Adrenal gland (tissue), 12 donors: ENCODE measurements around the gene NAALADL2. TPM values are rescaled to one million over a fixed set of nuclear protein-coding genes. Genes with fewer than 3 reads are reported as not detected.

Experiments
- DNase-seq, 7 donors: peaks; one replicate each; pipeline ENCODE4 v3.0.0-alpha.2; 2019 to 2020
- H3K27ac ChIP-seq, 5 donors: fragments of 200-600 bp; sonication (generic) in 4 of 5; 1 replicate in 3 of 5; 2 replicates in 2 of 5; pipeline versions ENCODE4 v1.5.1 to v1.8.0; 2016 to 2020; ENCODE audit warnings: mild to moderate bottlenecking in 1 of 5
- H3K27me3 ChIP-seq: fragments of 200-600 bp; 2 replicates; pipeline ENCODE4 v1.8.0; 2021
- H3K36me3 ChIP-seq, 2 donors: fragments of 200-600 bp; replicated peaks in 1 of 2; 1 replicate in 1 of 2; 2 replicates in 1 of 2; pipeline versions ENCODE4 v1.5.1 to v1.8.0; 2018 to 2022
- H3K4me1 ChIP-seq, 2 donors: fragments of 200-600 bp; replicated peaks in 1 of 2; 1 replicate in 1 of 2; 2 replicates in 1 of 2; pipeline versions ENCODE4 v1.5.1 to v1.8.0; 2018 to 2021
- H3K4me3 ChIP-seq, 4 donors: fragments of 200-600 bp; sonication (generic) in 3 of 4; one replicate each; pipeline ENCODE4 v1.5.1; 2016 to 2018
- H3K9me3 ChIP-seq, 3 donors: fragments of 200-600 bp; sonication (generic) in 1 of 3; replicated peaks in 1 of 3; 1 replicate in 2 of 3; 2 replicates in 1 of 3; pipeline versions ENCODE4 v1.5.1 to v1.8.0; 2016 to 2021
- CTCF ChIP-seq, 6 experiments: fragments of 450-650 bp in 4 of 6; fragments of 200-600 bp in 2 of 6; sonication (generic) in 1 of 6; IDR thresholded peaks; 1 replicate in 5 of 6; 2 replicates in 1 of 6; pipeline versions ENCODE4 v1.5.1 to v1.8.0; 2016 to 2021; ENCODE audit warnings: antibody characterized with exemption in 6 of 6, mild to moderate bottlenecking in 2 of 6, moderate library complexity in 1 of 6
- POLR2A ChIP-seq, 2 donors: fragments of 450-650 bp; IDR thresholded peaks; one replicate each; pipeline ENCODE4 v1.6.1; 2017; ENCODE audit warnings: antibody characterized with exemption in 2 of 2, mild to moderate bottlenecking in 2 of 2, moderate library complexity in 1 of 2
- WGBS, 4 donors: extraction: QIAGEN DNeasy Blood & Tissue Kit in 2 of 4; methylation state at CpG; one replicate each; pipeline versions ENCODE4 v1.1.5 to v1.1.7; 2013 to 2017; 5-methylcytosine and 5-hydroxymethylcytosine counted together
- intact Hi-C, 2 donors: fragments of 100-400 bp; cut with DNase I; formaldehyde crosslinking; loops; one replicate each; pipeline versions ENCODE4 v1.14.1 to v1.15.0; 2022 to 2023
- polyA plus RNA-seq, 3 donors: library from polyadenylated mRNA; stranded (reverse); fragments of 200-250 nt in 2 of 3; fragments of 350-450 nt in 1 of 3; fragmentation: Illumina TruSeq in 1 of 3; extraction: RNeasy Lipid Tissue Mini Kit (QIAGEN cat#74804) in 1 of 3; gene quantifications; one replicate each; pipeline ENCODE4 v1.2.3, GENCODE V29; 2013 to 2014
- total RNA-seq, 9 donors: library from RNA; depleted of rRNA in 4 of 9; stranded (reverse); fragments of >200 nt in 4 of 9; fragments of 120-200 nt in 1 of 9; fragmentation: NEBNext Ultra II Directional in 1 of 9; extraction: Animal tissue kit (Norgen Biotek cat#: 25700) in 1 of 9; gene quantifications; one replicate each; pipeline versions ENCODE4 v1.1.0 to v1.2.4, GENCODE V29; 2013 to 2023
- donor health status: healthy with polysubstance abuse.
- donor health status: Bipolar disorder and iron deficiency.
- donor health status: DM: yes; HTN: yes; CAD: no.
- donor health status: DM: no; HTN: no; CAD: no.
- donor health status: DM: no; HTN: no; CAD: no.
- donor health status: DM: yes; HTN: yes; CAD: no.

Gene NAALADL2
- total and polyA plus RNA-seq, 12 donors = 0.24 to 7.8 (median 4.8) TPM

- 78 to 92% (median 81%) methylated on average over 3 of the region's 3 CpGs for WGBS, 4 donors
Measured at GRCh38 chr3:175397372-175397771, 538.2 kb downstream of the NAALADL2 start.

GRCh38 chr3:175398676-175399075 lies 539.5 kb downstream of the NAALADL2 start:
- WGBS, 4 donors = 76 to 83% (median 79%) methylated on average over 4 of the region's 4 CpGs
- no peaks in the 10 kb centered on the region for H3K27me3 ChIP-seq
- intact Hi-C loops = no loop called here
- no peak overlapping the region for H3K4me3 ChIP-seq
- no peaks in the 10 kb centered on the region for H3K4me1 ChIP-seq
- H3K27ac ChIP-seq = no peak overlapping the region
- no peak for TF ChIP-seq CTCF (IDR thresholded peaks at IDR 0.05)
- no peak for TF ChIP-seq POLR2A (IDR thresholded peaks at IDR 0.05)
- H3K36me3 ChIP-seq = no peaks in the 10 kb centered on the region
- H3K9me3 ChIP-seq = no peaks in the 10 kb centered on the region
- DNase-seq = no peak

More at GRCh38 chr3:175397372-175397771, 538.2 kb downstream of the NAALADL2 start:
- no peak for TF ChIP-seq POLR2A (IDR thresholded peaks at IDR 0.05)
- TF ChIP-seq CTCF (IDR thresholded peaks at IDR 0.05) = no peak
- DNase-seq = no peak
- no peaks in the 10 kb centered on the region for H3K36me3 ChIP-seq
- no peak overlapping the region for H3K27ac ChIP-seq
- intact Hi-C loops = no loop called here
- no peaks in the 10 kb centered on the region for H3K4me1 ChIP-seq
- no peak overlapping the region for H3K4me3 ChIP-seq
- no peaks in the 10 kb centered on the region for H3K27me3 ChIP-seq
- no peaks in the 10 kb centered on the region for H3K9me3 ChIP-seq

GRCh38 chr3:175399156-175399840 lies 540.2 kb downstream of the NAALADL2 start:
- H3K36me3 ChIP-seq = no peaks in the 10 kb centered on the region
- H3K4me1 ChIP-seq = no peaks in the 10 kb centered on the region
- H3K4me3 ChIP-seq = no peak overlapping the region
- H3K9me3 ChIP-seq = no peaks in the 10 kb centered on the region
- H3K27me3 ChIP-seq = no peaks in the 10 kb centered on the region
- 75 to 79% (median 77%) methylated on average over 5 of the region's 5 CpGs for WGBS, 4 donors
- H3K27ac ChIP-seq = no peak overlapping the region
- DNase-seq = no peak
- TF ChIP-seq POLR2A (IDR thresholded peaks at IDR 0.05) (no peak), CTCF (IDR thresholded peaks at IDR 0.05) (no peak)
- intact Hi-C loops = no loop called here

- H3K4me3 ChIP-seq = no peak overlapping the region
- no peak for TF ChIP-seq CTCF (IDR thresholded peaks at IDR 0.05)
- no peak for TF ChIP-seq POLR2A (IDR thresholded peaks at IDR 0.05)
- no peaks in the 10 kb centered on the region for H3K4me1 ChIP-seq
- no peak for DNase-seq
- H3K27ac ChIP-seq = no peak overlapping the region
- H3K27me3 ChIP-seq = no peaks in the 10 kb centered on the region
- intact Hi-C loops = no loop called here
- H3K36me3 ChIP-seq = no peaks in the 10 kb centered on the region
- WGBS, 4 donors = 85 to 100% (median 89%) methylated on average over 1 of the region's 1 CpG
- no peaks in the 10 kb centered on the region for H3K9me3 ChIP-seq
Measured at GRCh38 chr3:175404027-175404426, 544.9 kb downstream of the NAALADL2 start.
